IPS DF 4.7 (cell line): Measurements from ENCODE around the gene TMEM240.
"Not testable (repeated sequence)": the region's sequence is repeated elsewhere in the genome, so short reads cannot be mapped to it uniquely, and the experiment has no call there.

Experiments
- DNase-seq: peaks from one replicate; pipeline ENCODE4 v3.0.0-alpha.2; 2013; ENCODE audit warnings: low spot score; ENCODE audit errors: extremely low read depth

The TMEM240 gene

GRCh38 chr1:1557688-1558087 lies 17.3 kb upstream of the TMEM240 start:
- DNase-seq = not testable (repeated sequence)

GRCh38 chr1:1556961-1557360 lies 16.5 kb upstream of the TMEM240 start:
- DNase-seq = not testable (repeated sequence)

- no peak for DNase-seq
These were observed 16.1 kb upstream of the TMEM240 start for GRCh38 chr1:1556505-1556904.

GRCh38 chr1:1554926-1555915 lies 14.8 kb upstream of the TMEM240 start:
- no peak for DNase-seq

GRCh38 chr1:1554550-1554925 lies 14.1 kb upstream of the TMEM240 start:
- no peak for DNase-seq

- DNase-seq = no peak
These were observed 13.5 kb upstream of the TMEM240 start for GRCh38 chr1:1553821-1554494.

- no peak for DNase-seq
These were observed 11.8 kb upstream of the TMEM240 start for GRCh38 chr1:1552263-1552639.

- DNase-seq = no peak
These were observed 11.3 kb upstream of the TMEM240 start for GRCh38 chr1:1551524-1552262.

- DNase-seq = no peak
These were observed 10.4 kb upstream of the TMEM240 start for GRCh38 chr1:1550591-1551432.

- no peak for DNase-seq
These were observed 9.7 kb upstream of the TMEM240 start for GRCh38 chr1:1550087-1550486.

GRCh38 chr1:1548591-1548990 lies 8.2 kb upstream of the TMEM240 start:
- DNase-seq = no peak

- no peak for DNase-seq
These were observed 7.1 kb upstream of the TMEM240 start for GRCh38 chr1:1547476-1547875.

GRCh38 chr1:1547011-1547410 lies 6.6 kb upstream of the TMEM240 start:
- DNase-seq = no peak

GRCh38 chr1:1545946-1546737 lies 5.7 kb upstream of the TMEM240 start:
- DNase-seq = no peak

GRCh38 chr1:1544544-1544943 lies 4.1 kb upstream of the TMEM240 start:
- DNase-seq = no peak

- no peak for DNase-seq
These were observed 3.3 kb upstream of the TMEM240 start for GRCh38 chr1:1543706-1544099.

GRCh38 chr1:1542766-1543705 lies 2.6 kb upstream of the TMEM240 start:
- no peak for DNase-seq

GRCh38 chr1:1541956-1542765 lies 1.7 kb upstream of the TMEM240 start:
- DNase-seq = no peak
